Hematopoietic multipotent progenitor cell treated with erythropoietin and hydrocortisone succinate and interleukin-3 and kit ligand, for 17 days (in vitro differentiated cells): ENCODE measurements around the gene AHRR.
"Not testable (repeated sequence)": the region's sequence is repeated elsewhere in the genome, so short reads cannot be mapped to it uniquely, and the experiment has no call there.

Experiments
- DNase-seq: peaks from one replicate; pipeline ENCODE4 v3.0.0-alpha.2; 2015; ENCODE audit warnings: low spot score

Gene AHRR

DNA sequence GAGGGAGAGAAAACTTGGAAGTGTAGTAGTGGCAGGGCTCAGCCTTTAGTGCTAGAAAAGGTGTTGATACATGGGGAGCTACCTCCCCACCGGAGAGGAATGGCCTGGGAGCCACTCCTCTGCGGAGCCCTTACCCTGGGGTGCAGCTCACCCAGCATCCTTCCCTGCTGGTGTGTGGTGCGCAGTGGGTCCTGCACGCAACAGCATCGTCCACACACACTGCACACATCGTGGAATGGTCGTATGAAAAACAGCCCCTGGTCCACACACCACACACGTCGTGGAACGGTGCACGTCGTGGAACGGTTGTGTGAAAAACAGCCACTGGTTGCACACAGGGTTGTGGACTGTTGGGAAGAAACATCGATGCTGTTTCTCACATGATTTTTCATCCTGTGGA, 16.1 kb upstream of the AHRR start:
- no peak for DNase-seq

DNA sequence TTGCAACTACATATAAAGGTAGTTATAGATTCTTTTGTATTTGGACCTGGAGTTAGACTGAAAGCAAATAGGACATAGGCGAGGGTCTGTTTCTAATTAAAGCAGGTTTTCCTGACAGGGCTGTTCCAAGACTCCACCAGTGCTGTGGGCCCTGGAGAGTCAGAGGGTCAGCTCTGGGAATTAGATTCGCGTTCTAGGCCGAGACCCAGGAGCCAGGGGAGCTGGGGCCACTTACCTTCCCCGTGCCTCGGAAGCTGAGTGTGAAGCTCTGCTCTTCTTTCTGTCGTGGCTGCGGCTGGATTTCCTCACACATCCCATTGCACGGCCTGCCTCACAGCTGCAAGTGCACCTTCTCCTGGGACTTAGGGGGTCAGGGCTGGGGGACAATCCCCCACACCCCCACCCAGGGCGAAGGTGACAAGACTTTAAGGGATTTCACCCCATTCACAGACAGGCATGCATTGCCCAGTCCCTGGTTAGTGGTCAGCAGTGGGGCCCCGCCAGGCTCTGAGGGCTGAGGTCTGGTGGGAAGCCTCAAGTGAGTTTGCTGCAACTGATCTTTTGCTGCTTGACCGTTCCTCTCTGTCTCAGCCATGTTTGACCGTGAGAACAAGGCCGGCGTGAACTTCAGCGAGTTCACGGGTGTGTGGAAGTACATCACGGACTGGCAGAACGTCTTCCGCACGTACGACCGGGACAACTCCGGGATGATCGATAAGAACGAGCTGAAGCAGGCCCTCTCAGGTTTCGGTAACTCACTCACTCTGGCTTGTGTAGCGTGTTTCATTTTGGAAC, 15.3 kb upstream of the AHRR start:
- DNase-seq: no peak

DNA sequence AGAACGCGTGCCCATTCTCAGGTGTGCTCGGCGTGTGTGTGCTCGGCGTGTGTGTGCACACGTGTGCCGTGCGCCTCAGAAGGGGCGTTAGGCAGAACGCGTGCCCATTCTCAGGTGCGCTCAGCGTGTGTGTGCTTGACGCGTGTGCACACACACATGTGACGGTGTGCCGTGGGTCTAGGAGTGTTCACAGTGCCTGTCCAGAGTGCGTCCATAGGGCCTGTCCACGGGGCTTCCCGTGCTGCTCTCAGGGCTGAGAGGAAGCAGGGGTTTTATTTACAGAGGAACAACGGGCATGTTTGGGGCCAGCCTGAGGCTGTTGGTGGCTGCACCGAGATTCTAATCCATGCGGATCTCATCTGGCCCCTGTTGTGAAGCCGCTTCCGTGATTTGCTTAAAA, 14.2 kb upstream of the AHRR start:
- DNase-seq: no peak

DNA sequence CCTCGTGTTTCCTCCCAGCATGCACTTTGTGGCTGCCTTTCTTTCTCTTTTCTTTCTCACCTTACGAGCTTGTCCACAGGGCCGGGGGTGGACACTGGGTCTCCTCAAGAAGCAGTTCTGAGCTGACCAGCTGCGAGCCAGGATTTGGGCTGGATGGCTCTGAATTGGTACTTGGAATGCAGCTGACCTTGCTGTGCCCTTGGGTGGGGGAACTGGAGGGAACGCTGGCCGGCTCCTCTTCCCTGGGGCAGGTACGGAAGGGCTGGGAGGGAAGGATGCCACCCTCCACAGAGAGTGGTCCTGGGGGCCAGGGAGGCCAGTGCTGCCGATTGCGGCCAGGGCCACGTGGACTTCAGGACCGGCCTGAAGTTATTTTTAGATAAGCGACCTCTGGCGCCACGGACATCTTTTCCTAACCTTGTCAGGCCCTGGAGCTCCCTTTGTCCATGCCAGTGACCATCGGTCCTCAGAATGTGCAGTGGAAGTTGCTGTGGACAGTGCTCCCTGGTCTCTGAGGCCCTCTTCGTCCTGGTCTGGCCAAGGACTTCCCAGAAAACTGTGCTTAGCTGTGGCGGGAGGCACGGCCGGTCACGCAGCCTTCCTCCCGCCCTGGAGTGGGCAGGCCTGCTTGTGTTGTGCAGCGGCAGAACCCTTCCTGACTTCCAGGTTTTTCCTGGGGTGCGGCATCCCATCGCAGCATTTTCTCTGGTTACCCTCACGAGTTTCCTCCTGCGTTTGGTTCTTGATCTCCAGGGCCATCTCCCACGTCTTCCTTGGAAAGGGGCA, 13.5 kb upstream of the AHRR start:
- no peak for DNase-seq

DNA sequence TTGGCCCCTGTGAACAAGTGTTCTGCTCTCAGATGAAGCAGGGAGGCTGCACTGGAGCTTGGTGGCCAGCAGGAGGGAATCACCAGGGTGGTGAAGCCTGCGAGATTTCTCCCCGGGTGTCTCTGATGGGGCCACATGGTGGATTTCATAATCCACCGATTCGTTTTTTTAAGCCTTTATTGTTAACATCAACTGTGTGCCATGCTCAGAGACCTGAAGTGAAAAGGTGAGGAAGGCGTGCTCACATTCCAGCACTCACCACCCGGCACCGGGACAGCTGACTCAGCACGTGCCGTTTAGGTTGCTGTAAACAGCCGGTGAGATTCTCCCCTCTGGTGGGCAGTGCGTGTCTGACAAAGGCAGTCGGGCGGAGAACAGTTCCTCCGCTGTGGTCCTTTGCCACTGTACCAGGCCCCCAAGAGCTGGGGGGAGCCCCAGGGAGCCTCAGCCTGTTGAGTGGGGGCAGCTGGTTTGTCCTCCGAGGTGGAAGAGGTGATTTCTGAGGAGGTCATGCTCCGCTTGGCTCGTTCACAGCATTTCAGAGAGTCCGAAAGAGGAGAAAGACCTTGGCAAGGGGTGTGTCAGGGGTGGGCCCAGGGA, 12.7 kb upstream of the AHRR start:
- no peak for DNase-seq

DNA sequence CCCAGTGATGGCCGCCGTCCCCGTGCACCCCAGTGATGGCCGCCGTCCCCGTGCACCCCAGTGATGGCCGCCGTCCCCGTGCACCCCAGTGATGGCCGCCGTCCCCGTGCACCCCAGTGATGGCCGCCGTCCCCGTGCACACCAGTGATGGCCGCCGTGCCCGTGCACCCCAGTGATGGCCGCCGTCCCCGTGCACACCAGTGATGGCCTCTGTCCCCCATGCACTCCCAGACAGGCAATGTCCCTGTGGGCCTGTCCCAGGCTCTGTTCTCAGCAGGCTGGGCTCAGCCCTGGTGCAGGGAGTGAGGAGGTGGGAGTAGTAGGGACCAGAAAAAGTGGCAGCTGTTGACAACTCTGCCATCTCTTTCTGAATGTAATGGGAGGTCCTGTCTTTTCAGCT, 11.7 kb upstream of the AHRR start:
- DNase-seq: not testable (repeated sequence)

DNA sequence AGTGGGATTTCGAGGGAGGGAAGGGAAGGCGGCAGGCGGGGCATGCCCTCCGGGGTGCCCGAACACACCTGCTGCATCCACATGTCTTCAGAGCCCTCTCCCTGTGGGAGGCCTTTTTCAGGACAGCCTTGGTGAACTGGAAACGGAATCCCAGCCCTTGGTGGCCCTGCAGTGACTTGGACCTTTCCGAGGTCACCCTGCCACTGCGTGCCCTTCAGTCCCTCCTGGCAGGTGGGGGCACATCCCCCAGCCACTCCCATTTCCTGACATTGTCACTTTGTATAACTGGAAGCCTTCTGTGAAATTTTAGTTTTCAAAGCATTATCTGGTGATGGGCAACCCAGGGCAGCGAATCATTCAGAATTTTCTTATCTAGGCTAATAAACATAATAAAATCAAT, 11.0 kb upstream of the AHRR start:
- DNase-seq: no peak

DNA sequence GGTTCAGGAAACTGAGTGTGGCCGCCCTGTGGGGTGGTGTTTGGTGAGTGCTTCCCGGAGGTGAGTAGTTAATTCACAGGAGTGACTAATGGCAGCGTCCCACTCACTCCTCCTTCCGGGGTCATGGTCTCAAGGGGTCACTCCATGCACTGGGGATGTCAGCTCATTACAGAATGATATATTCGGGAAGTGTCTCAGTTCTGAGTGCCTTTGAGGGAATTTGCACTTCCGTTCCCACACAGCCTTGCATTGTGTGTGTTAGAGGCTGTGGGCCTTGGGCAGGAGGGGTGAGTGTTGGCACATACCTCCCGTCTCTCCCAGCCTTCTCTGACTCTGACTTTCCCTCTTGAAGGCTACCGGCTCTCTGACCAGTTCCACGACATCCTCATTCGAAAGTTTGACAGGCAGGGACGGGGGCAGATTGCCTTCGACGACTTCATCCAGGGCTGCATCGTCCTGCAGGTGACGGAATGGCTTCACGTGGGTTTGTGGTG, 10.5 kb upstream of the AHRR start:
- no peak for DNase-seq

DNA sequence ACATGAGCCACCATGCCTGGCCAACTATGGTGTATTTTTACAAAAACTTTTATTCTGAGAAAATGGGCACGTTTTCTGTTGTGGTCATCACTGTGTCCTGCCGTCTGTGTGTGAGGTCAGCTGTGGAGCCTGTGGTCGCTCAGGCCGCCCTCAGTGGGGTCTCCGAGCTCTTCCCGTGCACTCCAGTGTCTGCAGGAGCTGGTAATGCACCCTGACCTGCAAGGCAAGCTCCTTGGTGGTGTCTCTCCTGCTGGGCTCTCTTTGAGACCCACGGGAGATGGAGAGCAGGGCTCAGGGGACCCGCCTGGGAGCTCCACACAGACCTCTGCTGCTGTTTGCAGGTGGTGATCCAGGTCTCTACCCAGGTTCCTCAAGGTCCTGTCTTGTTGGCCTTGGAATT, 9.6 kb upstream of the AHRR start:
- no peak for DNase-seq

DNA sequence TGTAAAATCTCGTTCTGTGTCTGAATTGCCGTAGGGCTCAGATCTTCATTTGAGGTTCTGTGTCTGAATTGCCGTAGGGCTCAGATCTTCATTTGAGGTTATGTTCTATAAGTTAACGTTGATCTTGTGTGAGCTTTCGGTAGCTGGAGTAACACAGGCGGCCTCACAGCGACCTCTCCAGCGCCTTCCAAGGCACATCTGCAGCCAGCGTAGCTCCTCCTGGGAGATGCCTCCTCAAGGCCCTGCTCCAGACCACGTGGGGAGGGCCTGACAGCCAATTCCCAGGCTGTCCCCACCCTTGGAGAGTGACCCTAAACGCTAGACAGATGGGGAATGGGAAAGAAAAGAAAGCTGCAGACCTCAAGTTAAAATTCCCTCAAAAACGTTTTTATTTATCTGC, 8.7 kb upstream of the AHRR start:
- no peak for DNase-seq

DNA sequence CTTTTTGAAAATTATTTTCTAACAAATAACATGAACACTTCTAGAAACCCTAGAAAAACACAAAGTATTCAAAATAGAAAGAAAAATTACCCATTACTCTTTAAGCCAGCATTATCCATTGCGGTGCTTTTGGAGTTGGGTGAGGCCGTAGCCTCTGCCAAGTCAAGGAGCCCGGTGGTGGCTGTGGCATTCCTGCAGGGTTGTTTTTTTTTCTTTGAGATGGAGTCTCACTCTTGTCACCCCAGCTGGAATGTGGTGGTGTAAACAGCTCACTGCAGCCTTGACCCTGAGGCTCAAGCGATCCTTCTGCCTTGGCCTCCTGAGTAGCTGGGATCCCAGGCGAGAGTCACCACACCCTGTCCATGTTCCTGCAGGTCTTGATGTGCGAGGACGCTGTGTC, 8.2 kb upstream of the AHRR start:
- DNase-seq: no peak

DNA sequence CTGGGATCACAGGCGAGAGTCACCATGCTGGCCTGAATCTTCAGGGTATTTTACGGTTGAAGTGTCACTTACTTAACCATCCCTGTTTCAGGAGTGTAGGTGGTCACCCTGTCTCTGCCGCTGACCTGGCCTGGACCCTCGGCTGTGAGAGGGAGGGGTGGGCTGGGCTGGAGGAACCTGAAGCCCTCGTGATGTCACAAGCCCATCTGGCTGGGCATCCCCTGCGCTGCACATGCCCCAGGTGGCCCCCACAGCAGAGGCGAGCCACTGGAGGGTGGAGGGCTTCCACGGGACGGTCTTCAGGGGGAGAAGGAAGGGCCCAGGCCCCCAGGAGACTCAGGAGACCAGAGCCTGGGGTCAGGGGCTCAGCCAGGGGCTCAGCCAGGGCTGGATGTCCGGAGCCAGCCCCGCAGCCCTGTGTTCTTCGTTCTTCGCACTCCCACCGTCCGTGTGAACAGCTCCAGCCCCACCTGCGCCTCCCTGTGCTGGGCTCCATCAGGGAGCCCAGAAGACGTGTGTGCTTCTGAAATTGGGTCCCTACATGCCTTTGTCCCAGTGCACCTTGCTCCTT, 7.6 kb upstream of the AHRR start:
- DNase-seq: no peak

DNA sequence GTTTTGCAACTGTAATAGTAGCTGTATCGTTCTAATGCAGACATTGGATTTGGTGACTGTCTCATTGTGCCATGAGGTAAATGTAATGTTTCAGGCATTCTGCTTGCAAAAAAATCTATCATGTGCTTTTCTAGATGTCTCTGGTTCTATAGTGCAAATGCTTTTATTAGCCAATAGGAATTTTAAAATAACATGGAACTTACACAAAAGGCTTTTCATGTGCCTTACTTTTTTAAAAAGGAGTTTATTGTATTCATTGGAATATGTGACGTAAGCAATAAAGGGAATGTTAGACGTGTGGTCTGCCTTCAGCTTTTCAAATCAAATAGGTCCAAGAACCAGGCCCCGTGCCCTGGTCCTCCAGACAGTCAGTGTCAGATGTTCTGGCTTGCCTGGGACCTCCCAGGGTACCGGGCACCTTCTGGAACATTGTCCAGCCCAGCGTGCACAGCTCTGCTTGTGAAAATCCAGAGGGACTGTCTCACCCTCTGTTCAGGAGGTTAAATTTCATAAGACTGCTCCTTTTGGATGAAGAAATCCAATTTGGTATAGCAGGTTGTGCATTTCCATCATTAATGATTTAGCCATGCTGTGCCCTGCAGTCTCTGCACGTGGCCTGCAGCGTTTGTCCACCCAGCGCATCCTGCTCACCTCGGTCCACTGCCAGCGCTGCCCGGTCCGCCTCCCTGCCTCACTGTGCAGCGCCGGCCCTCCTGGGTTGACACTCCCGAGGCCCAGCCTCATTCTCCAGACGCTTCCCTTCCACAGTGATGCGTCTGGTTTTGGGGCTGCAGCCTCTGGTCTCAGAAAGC, 6.6 kb upstream of the AHRR start:
- no peak for DNase-seq

DNA sequence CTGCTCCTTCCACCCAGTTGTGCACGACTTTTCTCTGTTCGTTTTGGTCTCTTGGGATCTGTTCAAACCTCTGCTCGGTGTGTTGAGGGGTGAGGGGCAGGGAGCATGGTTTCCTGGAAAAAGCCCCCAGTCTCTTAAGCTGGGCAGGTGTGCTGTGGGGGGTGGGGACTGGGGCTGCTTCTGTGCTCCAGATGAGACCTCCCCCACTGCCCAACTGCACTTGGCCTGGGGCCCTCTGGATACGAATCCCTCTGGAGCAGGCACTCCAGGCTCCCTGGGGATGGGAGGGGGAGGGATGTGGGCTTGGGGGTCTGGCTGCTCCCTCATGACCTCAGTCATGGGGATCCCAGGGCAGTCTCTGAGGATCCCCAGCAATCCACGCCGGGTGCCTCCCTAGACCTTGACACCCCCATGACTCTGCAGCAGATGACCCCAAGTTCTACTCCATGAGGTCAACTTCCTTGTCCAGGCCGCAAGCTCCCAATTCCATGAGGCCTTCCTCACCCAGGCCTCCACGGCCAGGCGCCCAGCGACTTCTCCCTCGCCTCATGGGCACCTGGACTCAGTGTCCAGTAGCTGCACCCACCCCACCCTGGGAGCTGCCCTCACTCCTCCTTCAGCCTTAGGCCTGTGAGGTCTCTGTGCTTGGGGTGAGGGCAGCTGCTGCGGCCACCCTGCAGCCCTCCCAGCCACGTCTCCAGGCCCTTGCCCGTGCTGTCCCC, 5.9 kb upstream of the AHRR start:
- no peak for DNase-seq

DNA sequence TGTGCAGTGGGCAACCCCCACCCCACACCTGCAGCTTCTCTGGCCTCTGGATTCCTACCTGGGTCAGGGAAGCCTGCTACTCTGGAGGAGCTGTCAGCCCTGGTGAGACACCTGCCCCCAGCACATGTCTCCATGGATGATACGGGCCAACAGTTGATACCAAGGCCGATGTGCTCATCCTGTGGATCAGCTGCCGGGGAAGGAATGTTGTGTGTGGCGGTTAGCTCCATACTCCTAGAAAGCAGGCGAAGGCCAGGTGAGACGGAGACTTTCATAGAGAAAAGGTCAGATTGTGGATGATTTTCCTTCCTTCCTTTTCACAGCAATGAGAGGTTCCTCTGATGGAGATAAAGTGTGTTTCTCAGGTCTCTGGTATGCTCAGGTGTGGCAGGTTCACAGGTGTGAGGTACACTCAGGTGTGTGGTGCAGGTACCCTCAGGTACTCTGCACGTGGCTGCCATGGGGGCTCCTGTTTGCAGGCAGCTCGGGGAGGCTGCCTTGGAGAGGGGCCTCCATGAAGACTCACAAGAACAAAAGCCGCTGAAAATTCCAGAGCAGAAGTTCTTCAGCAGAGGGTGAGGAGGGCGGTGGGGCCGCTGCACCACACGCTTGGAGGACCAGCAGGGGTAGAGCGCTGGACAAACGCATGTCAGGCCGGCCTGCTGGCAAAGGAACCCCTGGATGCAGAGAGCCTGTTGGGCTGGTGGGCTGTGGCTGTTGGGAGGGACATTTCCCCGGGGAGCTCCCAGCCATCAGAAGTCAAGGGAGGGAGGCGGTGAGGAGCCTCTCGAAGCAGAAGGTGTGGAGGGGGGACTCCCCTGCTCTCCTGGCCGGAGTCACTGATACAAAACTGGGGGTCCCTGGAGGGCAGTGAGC, 5.1 kb upstream of the AHRR start:
- no peak for DNase-seq

DNA sequence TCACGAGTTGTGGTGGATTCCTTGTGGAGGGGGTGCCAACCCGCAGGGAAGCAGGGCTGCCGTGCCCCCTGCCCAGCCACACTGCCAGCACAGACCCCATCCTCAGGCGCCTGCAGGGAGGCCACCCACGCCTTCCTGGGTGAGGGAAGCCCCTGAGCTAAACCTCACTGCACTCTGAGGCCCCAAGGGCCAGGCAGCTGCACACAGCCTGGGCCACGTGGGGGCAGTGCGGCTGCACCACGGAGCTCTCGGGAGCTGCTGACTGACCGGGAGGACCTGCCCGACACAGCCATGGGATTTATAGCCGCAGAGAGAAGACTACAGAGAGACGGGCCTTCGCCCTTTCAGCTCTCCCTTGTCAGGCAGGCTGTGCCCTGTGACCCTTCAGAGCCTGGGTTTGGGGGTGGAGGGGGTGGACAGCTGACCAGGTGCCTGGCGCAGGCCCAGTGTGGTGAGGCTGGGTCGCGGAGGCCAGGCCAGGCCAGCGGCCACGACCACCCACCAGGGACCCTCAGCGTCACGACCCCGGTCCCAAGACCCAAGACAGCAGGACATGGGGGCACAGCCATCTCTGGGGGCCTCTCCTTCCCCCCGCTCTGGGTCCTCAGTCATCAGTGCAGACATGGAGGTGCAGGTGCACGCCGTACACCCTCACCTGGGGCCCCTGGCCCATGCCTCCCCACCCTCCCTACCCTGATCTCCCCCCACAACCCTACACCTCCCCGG, 4.3 kb upstream of the AHRR start:
- no peak for DNase-seq

DNA sequence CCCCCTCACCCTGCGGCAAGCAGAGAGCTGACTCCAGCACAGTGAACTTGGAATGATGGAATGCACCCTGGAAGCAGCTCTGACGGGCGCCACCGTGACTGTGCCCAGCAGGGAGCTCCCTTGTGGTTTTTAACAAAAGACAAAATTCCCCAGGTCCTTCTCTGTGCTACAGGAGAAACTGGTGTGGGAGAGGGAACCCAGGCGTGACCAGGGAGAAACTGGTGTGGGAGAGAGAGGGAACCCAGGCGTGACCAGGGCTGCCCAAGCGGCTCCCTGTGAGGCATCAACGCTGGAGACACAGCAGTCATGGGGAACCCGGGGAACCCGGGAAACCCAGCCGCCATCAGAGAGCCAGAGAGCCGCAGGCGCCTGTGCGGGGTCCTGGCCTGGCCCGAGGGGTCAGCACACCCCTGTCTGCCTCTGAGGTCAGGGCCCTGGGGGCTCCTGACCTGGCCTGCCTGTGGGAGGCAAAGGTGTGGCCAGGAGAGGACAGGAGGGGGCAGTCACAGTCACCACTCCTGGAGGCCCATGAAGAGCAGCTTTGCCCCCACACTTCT, 3.1 kb upstream of the AHRR start:
- no peak for DNase-seq

DNA sequence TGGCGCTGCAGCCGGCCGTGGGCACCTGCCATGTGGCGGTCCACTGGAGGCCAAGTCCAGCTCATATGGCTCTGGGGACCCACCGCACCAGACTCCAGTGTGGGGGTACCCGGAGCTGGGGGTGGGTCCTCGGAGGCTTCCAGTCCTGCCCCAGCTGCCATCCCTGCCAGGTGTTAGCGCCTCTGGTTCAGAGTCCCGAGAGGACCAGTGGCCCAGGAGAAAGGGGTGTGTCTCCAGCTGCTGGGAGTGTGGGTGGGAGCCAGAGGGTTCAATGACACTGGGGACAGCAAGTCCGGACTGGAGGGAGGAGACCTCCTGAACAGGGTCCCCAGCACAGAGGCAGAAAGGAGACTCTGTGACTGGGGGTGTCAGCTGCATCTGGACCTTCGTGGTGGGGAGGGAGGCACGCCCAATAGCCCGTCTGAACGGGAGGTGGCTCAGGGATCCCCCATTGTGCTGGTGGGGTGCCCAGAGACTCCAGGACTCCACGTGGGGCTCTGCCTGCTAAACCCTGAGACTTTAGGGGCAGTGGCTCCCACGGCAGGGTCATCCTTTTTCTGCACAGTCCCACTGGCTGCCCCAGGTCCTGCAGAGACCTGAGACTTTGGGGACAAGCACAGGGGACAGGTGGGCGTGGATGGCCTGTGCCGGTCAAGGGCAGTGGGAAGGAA, 2.4 kb upstream of the AHRR start:
- DNase-seq: no peak
